HG03354 (cell line): ENCODE results near the gene SYNGR2.
"Not testable (repeated sequence)": the region's sequence is repeated elsewhere in the genome, so short reads cannot be mapped to it uniquely, and the experiment has no call there.

Experiments used
- ATAC-seq: cut with Tn5 transposase; IDR thresholded peaks from one replicate; pipeline ENCODE4 v1.9.1; 2021; ENCODE audit warnings: mild to moderate bottlenecking; ENCODE audit not compliant: unreplicated experiment, poor library complexity, severe bottlenecking

Gene SYNGR2

DNA sequence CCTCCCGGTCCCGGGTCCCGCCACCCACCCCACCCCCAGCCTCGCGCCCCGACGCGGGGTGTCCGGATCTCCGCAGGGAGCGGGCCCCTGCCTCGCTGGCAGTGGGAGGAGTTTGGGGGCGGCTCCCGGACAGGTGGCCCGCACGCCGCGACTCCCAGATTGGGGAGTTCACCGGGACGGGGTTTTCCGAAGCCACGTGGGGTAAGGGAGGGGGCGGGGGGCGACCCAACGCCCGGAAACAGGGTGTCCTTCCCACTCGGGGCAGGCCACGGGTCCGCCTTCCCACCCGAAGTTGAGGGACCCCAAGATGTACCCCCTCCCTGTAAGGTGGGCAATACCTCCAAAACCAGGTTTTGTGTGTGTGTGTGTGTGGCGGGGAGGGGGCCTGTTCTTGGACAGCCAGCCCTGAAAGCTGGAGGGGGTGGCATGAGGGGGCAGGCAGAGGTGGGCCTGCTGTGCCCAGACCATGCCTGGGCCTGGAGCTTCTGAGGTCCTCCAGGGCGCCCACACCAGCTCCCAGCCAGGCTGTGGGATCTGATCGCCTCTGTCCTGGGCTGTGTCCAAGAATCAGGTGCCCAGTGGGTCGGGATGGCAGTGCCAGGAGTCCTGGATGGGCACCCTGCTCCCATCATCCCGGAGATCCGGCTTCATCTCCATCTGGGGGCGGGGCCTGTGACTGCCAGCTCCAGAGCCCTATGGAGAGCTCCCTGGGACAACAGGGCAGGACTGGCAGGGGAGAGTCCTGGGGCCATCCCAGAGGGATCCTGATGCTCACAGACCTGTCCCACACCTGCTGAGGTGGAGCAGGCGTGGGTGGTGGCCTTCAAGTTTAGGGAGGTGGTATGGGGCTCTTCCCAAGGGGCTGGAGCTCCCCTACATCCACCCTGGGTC is 767 bp downstream of the SYNGR2 start:
- peak; percentile 38 for ATAC-seq

DNA sequence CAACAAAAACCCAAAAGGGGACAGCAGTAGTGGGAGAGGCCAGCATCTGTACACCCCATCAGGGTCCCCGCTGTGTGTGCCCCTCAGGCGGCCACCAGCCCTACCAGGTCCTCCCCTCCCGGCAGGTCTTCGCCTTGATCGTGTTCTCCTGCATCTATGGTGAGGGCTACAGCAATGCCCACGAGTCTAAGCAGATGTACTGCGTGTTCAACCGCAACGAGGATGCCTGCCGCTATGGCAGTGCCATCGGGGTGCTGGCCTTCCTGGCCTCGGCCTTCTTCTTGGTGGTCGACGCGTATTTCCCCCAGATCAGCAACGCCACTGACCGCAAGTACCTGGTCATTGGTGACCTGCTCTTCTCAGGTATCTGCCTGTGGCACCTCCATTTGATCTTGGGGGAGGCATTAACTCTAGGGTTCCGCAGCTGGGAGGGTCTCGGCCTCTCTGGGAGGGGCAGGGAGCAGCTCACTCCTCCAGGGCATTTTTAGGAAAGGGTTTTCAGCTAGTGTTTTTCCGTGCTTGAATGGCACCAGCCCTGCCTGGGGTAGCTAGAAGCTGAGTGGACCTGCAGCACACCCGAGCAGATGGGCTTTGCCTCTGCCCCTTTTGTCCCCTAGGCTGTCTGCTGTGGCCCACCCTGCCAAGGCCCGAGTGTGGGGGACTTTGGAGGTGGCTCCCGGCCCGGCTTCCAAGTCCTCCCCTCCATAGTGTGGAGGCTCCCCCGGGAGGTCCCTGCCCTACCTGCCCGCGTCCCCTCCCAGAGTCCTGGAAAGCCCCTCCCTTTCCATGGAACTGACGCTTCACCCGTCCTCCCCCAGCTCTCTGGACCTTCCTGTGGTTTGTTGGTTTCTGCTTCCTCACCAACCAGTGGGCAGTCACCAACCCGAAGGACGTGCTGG is 2.6 kb downstream of the SYNGR2 start:
- ATAC-seq, result no peak

DNA sequence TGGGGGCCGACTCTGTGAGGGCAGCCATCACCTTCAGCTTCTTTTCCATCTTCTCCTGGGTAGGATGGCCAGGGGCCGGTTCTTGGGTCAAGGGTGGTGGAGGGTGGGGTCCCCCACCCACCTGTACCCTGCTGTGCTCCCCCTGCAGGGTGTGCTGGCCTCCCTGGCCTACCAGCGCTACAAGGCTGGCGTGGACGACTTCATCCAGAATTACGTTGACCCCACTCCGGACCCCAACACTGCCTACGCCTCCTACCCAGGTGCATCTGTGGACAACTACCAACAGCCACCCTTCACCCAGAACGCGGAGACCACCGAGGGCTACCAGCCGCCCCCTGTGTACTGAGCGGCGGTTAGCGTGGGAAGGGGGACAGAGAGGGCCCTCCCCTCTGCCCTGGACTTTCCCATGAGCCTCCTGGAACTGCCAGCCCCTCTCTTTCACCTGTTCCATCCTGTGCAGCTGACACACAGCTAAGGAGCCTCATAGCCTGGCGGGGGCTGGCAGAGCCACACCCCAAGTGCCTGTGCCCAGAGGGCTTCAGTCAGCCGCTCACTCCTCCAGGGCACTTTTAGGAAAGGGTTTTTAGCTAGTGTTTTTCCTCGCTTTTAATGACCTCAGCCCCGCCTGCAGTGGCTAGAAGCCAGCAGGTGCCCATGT is 3.3 kb downstream of the SYNGR2 start:
- ATAC-seq, result not testable (repeated sequence)

DNA sequence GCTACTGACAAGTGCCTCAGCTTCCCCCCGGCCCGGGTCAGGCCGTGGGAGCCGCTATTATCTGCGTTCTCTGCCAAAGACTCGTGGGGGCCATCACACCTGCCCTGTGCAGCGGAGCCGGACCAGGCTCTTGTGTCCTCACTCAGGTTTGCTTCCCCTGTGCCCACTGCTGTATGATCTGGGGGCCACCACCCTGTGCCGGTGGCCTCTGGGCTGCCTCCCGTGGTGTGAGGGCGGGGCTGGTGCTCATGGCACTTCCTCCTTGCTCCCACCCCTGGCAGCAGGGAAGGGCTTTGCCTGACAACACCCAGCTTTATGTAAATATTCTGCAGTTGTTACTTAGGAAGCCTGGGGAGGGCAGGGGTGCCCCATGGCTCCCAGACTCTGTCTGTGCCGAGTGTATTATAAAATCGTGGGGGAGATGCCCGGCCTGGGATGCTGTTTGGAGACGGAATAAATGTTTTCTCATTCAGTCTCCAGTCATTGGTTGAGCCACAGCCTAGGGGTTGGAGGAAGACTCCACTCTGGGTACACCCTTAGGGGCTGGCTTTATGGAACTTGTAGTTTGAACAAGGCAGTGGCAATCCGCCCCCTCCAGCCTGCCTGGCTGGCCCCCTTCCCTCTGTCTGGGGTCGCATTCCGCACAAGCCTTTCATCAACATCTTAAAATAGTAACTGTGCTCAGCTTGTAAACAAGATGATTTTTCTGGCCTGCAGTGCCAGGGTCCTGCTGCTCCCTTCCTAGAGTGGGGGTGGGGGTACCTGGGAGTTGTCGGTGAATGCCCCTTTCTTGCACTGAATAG is 4.1 kb downstream of the SYNGR2 start:
- no peak for ATAC-seq

DNA sequence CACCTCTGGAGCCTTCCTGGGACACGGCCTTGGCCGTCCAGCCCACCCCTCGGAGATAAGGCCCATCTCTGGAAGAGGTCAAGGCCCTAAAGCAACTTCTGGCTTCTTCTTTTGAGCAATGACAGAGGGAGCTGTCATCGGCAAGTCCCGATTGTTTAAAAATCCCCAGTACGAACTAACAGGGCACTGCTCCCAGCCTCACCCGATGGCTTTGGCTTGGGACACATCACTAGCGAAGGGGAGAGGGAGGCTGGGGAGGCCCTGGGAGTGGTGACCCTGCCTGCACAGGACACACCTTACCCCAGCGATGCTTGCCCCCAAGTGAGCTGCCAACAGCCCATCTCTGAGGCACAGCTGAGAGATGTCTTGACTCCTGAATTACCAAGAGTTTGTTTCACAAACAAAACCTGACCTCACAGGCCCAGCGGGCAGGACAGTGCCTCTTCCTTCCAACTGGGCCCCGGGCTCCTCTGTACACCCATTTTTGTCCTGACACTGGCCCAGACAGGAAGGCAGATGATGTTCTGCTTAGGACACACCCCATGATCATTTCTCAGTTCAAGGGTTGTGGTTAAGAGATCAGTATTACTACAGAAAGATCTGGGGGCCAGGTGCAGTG is 4.8 kb downstream of the SYNGR2 start:
- no peak for ATAC-seq

DNA sequence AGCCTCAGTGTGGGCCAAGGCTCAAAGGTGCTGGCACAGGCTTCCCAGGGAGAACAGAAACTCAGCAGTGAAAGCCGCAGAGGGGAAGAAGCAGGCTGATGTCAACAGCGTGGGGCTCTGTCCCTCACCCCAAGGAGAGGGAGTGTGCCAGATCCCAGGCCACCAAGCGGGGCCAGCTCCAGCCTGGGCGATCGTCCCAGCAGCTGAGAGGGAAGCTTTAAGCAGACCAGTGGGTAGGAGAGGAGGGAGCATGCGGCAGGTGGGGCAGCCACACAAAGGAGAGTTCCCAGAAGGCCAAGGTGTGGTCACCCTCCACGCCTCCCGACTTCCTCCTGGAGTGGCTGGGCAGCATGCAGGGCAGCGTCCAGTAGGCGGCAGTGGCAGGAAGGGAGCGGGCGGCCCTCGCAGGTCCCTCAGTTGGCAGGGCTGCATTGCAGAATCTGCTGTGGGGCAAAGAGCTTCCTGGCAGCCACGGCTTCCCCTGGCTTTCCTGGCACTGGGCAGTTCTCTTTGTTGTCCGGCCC is 6.0 kb downstream of the SYNGR2 start:
- no peak for ATAC-seq

DNA sequence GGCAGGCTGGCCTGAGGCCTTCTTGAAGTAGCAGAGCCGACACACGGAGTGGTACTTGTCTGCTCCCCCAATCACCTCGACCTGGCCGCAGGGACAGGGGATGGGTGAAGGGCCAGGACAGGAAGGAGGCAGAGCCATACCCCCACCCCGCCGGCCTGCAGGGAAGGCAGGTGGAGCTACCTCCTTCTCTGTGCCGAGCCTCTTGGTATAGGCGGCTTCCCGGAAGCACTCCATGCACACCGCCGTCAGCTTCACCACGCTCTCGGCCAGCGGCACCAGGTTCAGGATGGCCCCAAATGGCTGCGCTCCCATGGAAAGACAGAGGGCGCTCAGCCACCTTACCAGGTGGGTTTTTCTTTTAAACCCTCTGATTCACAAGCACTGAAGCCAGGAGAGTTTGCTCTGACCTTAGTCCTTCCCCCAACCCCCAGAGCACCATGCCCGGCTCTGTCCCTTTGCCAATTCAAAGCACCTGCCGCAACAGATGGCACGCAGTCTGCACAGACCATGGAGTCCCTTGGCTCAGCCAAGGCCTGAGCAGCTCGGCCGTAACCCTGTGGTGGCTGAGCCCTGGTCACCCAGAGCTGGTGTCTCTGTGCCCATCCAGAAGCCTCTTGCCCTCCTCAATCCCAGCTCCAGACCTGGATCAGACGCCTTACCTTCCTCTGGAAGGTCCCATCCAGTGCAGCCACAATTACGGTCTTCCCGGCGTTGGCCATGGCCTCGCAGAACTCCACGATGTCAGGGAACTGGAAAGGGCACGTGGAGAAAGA is 6.7 kb downstream of the SYNGR2 start:
- ATAC-seq, result no peak

DNA sequence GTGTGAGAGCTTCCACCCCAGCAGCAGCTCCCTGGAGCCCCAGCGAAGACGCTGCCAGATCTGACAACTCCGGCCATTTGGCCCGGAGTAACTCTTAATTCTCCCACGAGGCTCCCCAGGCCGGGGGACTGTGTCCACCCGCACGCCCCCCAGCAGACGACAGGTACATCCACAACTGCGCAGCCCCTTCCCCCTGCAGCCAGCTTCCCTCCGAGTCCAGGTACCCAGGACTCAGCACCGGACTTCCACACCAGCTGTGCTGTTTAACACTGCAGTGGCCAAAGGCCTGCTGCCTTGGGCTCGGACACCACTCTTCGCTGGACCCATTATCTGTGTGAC is 7.2 kb downstream of the SYNGR2 start:
- ATAC-seq, result no peak

DNA sequence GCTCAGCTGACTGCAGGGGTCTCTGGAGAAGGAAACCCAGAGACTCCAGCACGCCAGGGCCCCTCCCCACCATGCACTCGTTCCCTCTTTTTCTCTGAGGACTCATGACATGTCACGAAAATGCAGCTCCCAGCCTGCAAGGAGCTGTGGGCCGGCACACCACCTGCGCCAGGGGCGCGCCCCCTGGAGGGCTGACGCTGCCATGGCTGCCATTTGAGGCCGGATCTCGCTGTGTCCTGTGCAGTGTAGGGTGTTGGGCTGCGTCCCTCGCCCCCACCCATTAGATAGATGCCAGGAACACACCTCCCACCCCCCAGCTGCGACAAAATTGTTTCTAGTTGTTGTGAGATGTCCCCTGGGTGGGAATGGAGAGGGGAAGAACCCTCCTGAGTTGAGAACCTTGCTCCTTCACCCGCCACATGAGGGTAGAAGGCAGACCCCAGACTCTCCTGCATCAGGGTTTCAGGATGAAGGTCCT is 8.2 kb downstream of the SYNGR2 start:
- ATAC-seq, result no peak

DNA sequence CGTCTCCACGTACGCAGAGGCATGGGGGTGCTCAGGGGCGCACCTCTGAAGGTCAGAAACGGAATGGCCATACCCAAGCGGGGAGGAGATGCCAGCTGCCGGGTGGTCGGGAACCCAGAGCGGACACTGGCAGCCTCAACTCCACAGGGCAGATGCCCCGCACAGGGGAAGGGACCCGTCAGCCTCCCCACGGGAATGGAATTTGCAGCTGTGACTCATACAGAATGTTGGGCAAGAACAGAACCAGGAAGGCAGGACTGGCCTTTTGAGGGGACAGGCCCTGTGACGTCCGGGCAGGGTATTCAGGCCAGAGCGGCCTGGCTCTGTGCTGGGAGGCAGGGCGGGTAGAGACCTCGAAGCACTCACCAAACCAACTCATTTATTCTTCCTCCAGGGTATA is 11.0 kb downstream of the SYNGR2 start:
- ATAC-seq, result no peak

DNA sequence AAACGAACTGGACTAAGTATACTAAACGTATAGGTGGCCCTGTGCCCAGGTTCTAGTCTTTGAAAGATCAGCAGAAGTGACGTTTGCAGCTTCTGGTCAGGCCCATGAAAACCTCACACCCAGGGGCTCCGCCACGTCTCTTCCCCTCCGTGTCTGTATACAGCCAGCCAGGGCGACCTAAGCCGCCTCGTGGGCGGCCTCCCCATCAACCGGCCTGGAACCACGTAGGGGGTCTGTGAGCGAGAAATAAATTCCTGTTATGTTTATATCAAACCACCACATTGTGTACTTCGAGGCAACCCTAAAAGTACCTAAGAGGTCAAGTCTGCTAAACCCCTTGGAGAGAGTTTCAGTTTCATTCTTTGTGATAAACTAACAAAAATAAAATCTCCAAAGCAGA is 11.7 kb downstream of the SYNGR2 start:
- ATAC-seq, result no peak

DNA sequence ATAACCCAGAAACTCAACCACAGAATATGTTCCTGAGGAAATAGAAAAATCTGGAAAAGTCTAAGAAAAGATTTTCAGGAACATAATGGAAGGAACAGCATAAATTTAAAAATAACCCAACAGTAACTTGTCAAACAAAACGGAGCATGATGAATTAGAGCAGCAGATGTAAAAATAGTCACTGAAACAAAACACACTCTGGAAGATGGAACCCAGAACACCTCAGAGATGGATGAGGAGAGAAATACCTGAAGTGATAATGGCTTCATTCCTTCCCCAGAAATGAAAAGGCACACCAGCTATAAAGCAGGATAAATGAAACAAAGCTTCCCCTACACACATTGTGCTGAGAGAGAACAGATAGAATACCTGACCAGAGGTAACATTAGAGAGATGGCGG is 12.1 kb downstream of the SYNGR2 start:
- ATAC-seq, result no peak

DNA sequence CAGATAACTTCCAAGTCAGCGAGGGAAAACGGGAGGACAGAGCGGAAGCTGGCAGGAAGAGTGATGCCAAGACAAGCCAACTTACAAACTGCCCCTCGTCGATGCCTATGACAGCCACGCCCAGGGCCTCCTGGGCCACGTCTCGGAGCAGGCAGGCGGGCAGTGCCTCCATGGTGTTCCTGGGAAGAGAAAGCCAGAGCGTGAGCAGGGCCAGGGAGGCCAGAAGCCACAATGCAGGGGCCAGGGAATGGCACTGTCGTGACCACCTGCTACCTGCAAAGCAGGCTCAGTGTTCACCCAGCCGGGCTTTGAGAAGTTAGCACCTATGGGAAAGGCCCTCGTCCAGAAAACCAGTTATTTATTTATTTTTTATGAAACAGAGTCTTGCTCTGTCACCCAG is 14.1 kb downstream of the SYNGR2 start:
- ATAC-seq, result no peak

DNA sequence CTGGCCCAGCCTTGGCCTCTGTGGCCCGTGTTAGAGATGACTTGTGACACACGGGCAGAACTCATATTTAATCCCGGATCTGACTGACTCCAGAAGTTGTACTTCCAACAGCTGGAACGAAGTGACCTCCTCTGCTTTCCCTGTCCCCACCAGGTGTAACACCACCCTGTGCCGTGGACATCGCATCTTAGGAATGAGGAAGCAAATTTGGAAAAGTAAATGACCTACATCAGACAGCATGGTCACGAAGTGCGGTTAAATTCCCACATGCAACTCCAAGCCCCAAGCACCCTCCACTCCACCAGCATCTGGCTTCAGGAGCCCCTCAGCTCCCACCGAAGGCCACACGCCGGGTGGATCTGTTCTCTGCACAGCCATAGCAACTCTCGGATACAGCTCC is 15.5 kb downstream of the SYNGR2 start:
- ATAC-seq, result no peak

DNA sequence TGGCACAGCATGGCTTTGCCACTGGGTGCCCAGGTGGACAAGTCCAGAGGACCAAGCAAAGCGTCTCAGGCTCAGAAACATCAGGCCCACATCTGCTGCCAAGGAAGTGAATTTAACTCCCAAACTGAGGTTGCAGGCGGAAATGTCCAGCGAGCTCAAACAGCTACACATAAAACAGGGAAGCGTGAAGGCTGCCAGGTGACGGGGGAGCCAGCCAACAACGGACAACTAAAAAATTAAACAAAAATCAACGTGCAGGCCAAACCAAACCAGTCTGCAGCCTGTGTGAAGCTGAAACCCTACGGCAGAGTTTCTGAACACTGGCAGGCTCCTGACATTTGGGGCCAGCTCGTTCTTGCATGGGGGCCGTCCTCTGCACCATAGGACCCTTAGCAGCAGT is 16.0 kb downstream of the SYNGR2 start:
- ATAC-seq, result no peak

DNA sequence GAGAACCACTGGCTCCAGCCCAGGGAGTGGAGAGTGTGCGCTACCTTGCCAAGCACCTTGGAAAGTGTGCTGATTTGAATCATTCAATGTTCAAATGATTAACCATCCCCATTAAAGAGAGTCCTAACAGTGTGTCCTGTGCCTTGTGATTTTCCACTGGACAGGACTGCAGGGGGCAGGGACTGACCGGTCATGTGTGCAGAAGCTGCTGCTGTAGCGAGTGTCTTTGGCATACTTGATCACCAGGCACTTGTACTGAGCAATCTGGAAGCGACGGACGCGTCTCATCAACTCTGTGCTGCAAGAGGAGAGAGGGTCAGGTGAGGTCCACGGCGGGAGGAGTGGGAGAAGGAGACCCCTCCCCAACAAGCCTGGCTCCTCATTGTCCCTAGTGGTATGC is 16.5 kb downstream of the SYNGR2 start:
- no peak for ATAC-seq

DNA sequence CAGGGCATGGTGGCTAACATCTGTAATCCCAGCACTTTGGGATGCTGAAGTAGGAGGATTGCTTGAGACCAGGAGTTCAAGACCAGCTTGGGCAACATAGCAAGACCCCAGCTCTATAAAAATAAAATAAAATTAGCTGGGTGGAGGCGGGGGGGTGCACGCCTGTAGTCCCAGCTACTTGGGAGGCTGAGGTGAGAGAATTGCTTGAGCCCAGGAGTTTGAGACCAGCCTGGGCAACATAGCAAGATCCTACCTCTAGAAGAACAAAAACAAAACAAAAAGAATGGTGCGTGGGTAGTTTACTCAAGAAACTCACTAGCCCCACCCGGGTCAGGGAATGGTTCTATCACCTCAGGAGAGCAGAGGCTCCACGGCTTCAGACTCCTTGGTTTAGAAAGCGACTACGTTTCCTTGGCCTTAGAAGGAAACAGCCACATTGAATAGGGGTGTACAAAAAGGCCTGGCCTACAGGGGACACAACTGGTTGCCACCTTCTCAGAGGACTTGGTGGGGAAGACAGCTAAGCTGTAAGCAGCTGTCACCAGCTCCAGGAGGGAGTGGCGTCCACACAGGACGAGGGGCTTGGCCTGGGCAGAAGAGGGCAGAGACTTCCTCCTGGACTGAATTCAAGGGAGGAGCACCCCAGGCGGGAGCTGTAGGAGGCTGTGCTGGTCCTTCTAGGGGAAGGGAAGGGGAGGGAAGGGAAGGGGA is 17.8 kb downstream of the SYNGR2 start:
- ATAC-seq, result no peak
